Medulla oblongata (tissue), 1 donor: ENCODE measurements around the gene GRPEL2.

Experiments used
- DNase-seq: peaks from one replicate; pipeline ENCODE4 v3.0.0-alpha.2; 2015; ENCODE audit errors: extremely low spot score

Gene GRPEL2

GRCh38 chr5:149319174-149319573 lies 26.1 kb upstream of the GRPEL2 start:
- no peak for DNase-seq

GRCh38 chr5:149320791-149321330 lies 24.4 kb upstream of the GRPEL2 start:
- DNase-seq: peak; percentile 58

- no peak for DNase-seq
Measured at GRCh38 chr5:149322518-149322917, 22.8 kb upstream of the GRPEL2 start.

- no peak for DNase-seq
Measured at GRCh38 chr5:149323210-149323609, 22.1 kb upstream of the GRPEL2 start.

GRCh38 chr5:149323621-149324205 lies 21.6 kb upstream of the GRPEL2 start:
- DNase-seq: no peak

GRCh38 chr5:149324641-149325040 lies 20.7 kb upstream of the GRPEL2 start:
- no peak for DNase-seq

GRCh38 chr5:149325166-149325735 lies 20.0 kb upstream of the GRPEL2 start:
- no peak for DNase-seq

GRCh38 chr5:149325894-149326293 lies 19.4 kb upstream of the GRPEL2 start:
- DNase-seq: no peak

- DNase-seq: no peak
Measured at GRCh38 chr5:149326611-149327010, 18.7 kb upstream of the GRPEL2 start.

- no peak for DNase-seq
Measured at GRCh38 chr5:149328177-149328576, 17.1 kb upstream of the GRPEL2 start.

- DNase-seq: no peak
Measured at GRCh38 chr5:149333711-149334443, 11.4 kb upstream of the GRPEL2 start.

- DNase-seq: no peak
Measured at GRCh38 chr5:149337736-149338135, 7.6 kb upstream of the GRPEL2 start.

- DNase-seq: no peak
Measured at GRCh38 chr5:149338364-149338763, 6.9 kb upstream of the GRPEL2 start.

GRCh38 chr5:149340920-149341319 lies 4.4 kb upstream of the GRPEL2 start:
- no peak for DNase-seq

- no peak for DNase-seq
Measured at GRCh38 chr5:149341876-149342275, 3.4 kb upstream of the GRPEL2 start.

GRCh38 chr5:149344151-149344550 lies 1.1 kb upstream of the GRPEL2 start:
- no peak for DNase-seq

GRCh38 chr5:149345892-149346222 lies 558 bp downstream of the GRPEL2 start:
- no peak for DNase-seq

GRCh38 chr5:149348518-149348917 lies 3.2 kb downstream of the GRPEL2 start:
- DNase-seq: no peak

- no peak for DNase-seq
Measured at GRCh38 chr5:149349382-149349781, 4.1 kb downstream of the GRPEL2 start.

GRCh38 chr5:149352169-149352568 lies 6.9 kb downstream of the GRPEL2 start:
- no peak for DNase-seq

GRCh38 chr5:149353911-149354310 lies 8.6 kb downstream of the GRPEL2 start:
- no peak for DNase-seq

- DNase-seq: no peak
Measured at GRCh38 chr5:149355688-149356087, 10.4 kb downstream of the GRPEL2 start.

GRCh38 chr5:149356391-149356790 lies 11.1 kb downstream of the GRPEL2 start:
- no peak for DNase-seq
